HG03159 (cell line): ENCODE measurements around the gene PHF2.

Source experiments
- ATAC-seq: cut with Tn5 transposase; IDR thresholded peaks from one replicate; pipeline ENCODE4 v1.9.1; 2021; ENCODE audit warnings: mild to moderate bottlenecking, moderate library complexity; ENCODE audit not compliant: unreplicated experiment

Gene PHF2

DNA sequence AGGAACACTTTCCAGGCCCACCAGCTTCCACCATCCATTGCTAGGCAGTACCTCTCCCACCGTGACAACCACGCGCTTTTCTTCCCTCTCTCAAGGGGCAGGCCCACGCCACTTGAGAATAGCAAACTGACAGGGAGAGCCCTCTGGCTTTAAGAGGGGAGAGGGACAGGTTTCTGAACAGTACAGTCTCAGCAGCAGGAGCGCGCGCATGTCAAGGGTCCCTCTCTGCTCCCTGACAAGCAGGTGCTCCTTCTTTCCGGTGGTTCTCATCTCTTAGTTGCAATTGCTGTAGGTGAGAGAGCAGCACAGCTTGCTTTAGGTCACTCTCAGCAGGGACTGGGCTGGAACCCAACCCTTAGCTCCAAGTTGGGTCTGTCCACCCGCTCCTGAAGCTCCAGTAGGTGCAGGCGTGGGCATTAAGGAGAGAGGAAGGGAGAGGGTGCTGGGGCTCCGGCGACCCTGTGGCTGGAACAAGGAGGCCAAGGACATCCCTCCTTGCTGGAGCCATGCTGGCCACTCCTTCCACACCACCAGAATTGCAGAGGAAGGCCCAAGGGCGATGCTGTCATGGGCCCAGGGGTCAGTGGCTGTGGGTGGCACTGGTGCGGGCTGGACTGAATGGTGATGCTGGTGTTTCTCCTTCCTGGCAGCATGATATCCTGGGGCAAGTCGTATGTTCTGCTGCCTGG is 9.0 kb upstream of the PHF2 start:
- no peak for ATAC-seq

DNA sequence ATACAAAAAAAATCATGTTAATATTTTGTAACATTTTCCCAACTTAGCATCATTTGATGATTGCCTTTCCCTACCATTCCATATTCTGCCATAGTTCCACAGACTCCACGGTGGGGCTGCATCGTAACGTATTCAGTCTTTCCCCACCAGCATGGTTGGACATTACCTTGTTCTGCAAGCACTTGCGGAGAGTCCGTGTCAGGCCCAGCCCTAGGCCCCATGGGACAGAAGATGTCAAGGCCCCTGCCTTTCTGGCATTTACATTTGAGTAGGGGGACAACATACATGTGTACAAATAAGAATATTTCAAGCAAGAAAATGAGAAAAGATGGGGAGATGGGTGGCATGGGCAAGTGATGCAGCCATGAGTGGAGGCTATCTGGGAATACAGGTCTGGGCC is 8.2 kb upstream of the PHF2 start:
- ATAC-seq = no peak

DNA sequence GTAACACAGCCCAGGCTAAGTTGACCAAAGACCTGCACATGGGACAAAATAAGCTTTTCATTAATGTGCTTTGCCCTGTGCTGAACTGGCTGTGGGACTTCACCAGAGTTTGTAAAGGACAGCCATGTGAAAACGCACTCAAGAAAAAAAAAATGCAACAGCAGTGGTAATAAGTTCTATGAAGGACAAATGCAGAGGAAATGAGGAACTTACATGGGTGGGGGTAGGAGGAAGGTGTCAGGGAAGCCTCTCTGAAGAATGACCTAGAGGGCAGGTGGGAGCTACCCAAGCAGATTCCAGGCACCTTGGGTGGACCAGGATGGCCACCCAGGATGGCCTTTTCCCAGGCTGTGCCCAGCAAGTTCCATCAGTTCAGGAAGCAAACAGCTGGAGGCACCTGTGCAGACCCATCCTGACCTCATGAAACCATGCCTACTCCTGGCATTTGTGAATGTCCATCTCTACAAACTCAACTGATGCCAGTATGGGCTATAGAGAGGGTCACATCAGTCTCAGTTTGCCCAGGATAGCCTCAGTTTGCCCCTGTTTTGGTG is 6.7 kb upstream of the PHF2 start:
- ATAC-seq = no peak

DNA sequence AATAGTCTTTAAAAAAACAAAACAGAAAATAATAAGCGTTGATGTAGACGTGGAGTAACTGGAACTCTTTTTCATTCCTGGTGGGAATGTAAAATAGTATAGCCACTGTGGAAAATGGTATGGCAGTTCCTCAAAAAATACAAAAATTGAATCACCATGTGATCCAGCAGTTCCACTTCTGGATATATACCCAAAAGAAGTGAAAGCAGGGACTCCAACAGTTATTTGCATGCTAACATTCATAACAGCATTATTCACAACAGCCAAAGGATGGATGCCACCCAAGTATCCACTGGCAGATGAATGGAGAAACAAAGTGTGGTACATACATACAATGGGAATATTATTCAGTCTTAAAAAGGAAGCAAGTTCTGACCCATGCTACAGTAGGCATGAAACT is 4.2 kb upstream of the PHF2 start:
- ATAC-seq = no peak

DNA sequence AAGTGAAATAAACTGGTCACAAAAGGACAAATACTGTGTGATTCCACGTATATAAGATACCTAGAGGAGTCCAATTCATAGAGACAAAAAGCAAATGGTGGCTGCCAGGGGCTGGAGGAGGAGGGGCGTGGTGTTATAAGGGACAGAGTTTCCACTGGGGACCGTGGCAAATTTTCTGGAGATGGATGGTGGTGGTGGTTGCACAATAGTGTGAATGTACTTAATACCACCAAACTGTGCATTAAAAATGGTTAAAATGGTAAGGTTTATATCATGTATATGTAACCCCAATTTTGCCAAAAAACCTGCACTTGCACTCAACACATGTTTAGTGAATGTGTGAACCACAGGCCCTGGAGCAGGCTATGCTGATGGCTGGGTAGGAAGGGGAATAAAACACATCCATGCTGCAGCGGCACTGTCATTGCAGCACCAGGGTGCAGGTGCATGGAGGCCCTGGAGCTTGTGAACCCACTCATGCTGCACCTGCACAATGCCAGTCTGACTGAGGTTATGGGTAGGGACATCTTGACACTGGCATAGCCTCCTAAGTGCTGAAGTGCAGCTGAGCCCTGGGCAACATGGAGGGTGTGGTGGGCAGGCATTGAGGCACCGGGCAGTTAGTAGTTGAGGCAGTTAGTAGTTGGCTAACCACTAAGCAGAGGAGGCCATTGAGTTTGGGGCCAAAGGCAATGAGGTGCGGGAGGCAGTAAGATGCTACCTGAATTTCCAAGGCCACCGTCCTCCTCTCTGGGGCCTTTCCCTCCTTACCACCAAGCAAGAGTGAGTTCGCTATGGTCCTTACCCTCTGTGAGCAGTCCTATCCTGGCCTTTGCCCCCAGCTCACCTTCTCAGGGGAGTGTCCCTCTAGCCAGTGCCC is 3.5 kb upstream of the PHF2 start:
- ATAC-seq = no peak

DNA sequence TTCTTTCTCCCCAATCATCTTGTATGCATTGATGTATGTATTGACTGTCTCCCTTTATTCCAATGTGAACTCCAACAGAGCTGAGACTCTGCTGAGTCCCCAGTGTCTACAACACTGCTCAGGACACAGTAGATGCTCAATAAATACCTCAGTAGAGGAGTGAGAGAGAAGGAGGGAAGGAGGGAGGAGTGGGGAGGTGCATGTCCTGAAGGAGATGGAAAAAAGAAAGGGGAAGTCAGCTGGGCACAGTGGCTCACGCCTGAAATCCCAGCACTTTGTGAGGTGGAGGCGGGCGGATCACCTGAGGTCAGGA is 2.9 kb upstream of the PHF2 start:
- no peak for ATAC-seq

DNA sequence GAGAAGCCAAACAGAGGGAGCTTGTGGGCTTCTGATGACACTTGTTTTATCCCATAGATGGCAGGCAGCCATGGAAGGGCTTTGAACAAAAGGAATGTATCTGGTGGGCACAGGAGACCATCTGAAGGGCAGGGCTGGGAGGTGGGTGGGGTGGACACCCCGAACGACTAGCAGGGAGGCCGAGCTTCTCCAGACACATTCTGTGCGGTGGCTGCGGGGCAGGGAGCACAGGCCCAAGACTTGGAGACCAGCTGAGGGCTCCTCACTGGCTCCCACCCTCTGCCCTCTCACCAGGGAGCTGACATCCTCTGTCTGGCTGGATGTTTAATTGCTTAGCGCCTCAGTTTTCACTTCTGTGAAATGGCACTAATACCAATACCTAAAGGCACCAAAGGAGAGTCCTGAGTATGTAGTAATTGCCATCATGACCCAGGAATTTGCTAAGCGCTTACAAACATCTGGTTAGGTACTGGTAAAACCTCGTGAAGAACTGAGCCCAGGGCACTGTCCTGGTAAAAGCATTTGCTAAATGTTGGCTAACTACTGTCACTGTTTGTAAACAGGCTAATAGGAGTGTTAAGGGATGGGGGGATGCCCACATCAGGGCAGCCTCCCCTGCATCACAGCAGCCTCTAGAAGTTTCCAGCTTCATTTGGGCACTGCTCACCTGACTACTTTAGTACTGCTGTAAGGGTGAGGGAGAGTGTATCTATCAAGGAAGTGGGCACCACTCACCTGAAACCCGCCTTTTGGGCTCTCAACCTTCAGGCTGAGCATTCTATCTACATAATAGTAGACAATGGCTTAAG is 2.1 kb upstream of the PHF2 start:
- ATAC-seq = no peak

DNA sequence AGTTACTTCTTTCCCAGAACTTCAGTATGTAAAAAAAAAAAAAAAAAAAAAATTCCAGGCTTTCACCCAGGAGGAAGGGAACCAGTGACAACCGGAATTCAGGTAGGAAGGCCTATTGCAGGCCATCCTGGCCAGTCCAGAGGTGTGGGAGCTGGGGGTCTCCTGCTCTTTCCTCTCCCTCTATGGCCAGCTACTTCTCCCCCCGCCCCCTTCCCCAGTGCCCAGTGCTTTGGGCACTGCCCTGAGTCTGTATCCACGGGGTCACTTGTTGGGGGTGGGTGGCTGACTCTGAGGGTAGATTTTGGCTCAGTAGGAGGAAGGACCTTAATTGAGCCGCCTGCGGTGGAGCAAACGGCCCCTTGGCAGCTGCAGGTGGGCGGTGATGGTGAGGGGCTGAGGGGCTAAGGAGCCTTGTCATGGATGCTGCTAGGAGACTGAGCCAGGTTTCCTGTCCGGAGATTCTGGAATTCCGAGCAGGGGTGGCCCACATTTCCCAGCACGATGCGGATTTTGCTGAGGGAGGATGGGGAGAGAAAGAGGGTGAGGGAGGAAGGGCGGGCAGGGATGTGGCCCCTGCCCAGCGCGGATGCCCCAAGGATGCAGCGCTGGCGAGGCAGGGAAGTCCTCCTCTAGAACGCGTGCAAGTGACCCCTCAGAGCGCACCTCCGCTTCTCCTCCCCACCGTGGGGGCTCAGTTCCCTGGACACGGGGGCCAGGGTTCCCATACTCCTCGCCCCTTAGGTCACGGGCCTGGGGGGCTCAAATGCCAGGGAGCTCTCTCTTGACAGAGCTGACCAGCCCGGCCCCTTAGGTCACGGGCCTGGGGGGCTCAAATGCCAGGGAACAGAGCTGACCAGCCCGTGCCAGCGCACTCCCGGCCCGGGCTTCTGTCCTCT is 1.2 kb upstream of the PHF2 start:
- ATAC-seq = no peak

DNA sequence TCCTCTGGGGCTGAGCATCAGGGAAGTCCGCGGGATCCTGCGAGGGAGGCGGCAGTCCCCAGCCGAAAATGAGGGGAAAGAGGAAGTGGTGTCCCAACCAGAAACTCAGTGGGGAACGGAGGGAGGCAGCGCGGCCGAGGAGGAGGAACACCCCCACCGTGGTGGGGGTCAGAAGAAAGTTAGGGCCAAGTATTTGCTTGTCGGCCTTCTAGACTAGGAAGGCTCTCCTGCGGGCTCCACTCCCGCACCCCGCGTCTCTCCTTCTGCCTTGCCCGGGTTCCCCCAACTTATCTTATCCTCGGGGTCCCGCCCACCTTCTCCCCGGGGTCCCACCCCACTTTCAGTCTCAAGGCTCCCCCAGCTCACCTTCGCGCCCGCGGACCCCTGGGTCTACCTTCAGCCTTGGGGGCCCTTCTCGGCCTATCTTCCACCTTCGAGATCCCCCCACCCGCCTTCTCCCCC is 557 bp upstream of the PHF2 start:
- peak; percentile 39 for ATAC-seq

DNA sequence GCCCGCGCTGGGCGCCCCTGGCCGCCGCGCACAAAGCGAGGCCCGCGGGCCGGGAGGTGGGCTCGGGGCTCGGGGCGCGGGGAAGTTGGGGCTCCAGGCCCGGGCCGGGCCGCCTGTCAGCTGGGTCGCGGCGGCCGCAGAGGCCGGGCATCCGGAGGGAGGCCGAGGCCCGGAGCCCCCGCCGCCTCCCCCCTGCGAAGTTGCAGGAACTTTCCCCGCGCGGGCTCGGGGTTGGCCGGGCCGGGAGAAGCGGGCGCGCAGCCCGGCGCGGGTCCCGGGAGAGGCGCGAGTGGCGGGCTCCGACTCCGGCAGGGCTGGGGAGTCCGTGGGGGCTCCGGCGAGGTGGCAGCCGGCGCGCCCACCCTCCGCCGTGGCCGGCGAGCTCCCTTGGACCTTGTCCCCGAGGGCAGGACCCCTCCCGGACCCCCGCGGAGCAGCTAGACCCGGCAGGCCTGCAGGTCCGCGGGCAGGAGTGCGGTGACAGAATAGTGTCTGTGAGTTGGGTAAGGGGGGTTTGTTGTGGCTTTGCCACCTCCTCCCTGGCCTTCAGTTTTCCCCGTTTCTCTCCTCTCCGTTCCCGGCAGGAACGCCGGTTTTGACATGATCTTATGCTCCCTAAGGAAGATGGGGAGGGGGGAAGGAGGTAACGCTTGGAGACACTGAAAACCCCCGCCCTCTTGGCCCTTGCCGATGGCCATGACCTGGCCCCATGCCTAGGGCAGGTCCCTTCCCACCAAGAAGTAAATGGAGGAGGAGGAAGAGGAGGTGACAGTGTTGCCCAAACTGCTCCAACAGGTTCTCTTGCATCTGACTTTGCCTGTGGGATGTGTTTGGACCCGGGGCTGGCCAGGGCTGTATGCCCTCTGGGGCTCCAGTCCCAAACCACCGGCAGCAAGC is 942 bp downstream of the PHF2 start:
- ATAC-seq = peak; percentile 22

DNA sequence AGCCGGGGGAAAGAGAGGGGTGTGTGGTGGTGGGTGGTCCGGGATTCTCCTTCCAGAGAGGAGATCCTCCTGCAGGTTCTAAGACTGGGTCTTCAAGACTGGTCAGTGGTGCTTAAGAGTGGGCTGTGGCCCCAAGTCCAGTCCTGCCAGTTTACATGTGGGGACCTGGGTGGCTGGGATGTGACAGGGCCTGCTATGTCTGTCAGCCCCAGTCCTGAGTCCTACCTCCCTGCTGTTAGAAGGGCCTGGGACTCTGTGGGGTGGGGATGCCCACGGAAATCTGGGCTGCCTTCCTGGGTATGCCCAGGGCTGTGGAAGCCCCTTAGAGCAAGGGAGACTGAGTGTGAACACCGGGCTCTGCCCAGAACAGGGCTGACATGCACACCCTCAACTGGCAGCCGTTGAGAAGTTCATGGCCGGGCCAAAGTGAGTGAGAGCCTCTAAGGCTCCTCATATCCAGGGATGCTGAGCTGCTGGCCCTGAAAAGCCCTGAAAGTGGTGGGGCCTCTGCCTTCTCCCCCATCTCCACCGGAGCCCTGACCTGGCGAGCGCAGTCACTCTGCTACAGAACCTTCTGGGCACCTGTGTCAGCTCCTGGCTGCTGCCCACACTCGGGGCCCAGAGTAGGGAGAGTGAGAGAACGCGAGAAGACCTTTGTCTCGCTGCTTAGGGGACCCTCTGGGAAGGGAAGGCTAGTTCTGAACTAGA is 1.7 kb downstream of the PHF2 start:
- ATAC-seq = no peak

DNA sequence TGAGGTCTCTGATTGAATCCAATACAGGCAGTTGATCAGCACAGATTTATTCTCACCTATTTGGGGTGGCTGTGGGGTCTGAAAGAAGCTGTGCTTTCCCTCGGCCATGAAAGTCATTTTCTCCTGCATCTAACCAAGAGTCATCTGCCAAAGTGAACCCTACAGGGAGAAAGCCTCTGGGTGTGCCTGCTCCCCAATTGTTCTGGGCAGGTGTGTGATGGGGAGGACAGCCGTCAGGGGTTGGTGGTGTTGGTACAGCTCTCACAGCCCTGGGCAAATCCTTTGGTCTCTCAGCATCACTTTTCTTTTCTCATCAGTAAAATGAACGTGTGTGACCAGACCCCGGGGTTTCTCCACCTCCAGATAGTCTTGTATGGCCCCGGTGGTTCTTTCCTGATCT is 2.5 kb downstream of the PHF2 start:
- ATAC-seq = no peak

DNA sequence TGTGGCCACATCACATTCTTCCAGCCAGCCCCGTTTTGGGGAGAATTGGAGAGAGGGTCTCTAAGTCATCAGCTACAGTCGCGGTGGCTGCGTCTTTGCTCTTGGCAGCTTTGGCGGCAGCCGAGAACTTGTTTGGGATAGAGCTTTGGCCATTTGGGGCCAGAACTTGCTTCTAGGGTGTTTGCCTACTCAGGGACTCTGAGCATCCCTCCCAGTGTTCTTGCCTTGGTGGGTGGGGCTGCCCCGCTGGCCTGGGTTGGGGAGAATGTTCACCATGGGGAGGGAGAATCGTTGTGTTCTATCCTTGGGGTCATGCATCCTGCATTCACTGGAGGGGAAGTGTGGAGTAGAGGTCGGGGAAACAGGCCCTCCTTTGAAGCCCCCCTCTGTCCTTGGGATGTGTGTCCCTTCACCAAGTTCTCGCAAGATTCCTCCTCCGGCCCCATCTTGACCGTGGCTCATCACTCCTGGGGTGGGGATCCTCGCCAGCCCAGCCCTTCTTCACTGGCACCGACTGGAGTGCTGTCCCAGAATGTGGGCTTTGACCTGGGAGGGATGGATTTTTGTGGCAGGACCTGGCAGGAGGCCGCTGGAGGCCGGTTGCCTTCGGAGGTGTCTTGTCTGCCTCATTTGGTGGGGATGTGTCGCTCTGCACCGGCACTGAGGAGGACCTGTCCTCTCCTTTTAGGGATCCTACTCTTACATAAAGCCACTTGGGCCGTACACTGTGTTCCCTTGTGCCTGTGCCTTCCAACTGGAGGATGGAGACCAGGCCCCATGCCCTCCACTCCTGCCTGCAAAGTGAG is 3.5 kb downstream of the PHF2 start:
- no peak for ATAC-seq

DNA sequence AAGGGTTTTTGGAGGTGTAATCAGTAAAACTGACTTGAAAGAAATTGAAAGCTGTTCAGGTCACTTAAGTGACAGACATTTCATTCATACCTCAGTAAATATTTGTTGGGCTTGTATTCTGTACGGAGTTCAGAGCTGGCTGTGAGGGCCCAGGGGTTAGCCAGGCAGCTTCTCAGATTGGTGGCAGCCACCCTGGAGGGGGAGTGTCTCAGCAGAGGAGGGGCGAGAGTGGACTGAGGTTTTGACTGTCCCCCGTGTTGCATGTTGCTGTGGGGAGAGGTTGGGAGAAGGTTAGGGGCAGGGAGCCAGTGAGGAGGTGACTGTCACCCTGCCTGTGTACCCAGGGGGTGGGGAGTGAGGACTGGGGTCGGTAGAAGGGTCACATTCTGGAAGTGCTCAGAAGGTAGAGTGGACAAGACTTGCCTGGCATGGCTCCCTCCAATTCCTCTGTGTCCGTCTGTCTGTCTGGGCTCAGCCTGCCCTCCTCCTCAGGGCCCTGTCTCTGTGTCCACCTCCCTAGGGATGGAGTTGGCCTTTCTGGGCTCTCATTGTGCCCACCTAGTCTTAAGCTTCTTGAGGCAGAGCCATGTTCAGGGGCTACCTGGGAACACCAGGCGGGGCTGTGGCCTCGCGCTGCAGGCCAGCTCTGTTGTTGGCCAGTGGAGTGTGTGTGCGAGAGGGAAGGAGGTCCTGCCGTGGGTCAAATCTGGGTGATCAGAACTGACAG is 4.4 kb downstream of the PHF2 start:
- no peak for ATAC-seq

DNA sequence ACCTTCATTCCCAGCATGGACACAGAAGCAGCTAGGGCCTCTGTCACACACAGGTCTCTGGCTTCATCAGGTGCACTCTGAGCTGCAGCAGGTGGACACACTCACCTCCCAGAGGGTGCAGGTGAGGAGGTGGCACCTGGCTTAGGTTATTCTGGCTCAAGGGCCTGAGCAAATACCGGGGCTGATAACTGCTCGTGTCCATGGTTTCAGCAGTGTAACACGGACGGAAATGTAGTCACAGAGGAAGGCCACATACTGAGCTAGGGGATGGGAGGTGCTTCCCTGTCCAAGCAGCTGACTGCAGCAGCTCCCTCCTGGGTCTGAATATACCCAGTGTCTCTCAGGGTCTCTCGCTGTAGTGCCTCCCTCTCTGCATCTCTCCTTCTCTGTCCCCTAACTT is 5.7 kb downstream of the PHF2 start:
- ATAC-seq = no peak

DNA sequence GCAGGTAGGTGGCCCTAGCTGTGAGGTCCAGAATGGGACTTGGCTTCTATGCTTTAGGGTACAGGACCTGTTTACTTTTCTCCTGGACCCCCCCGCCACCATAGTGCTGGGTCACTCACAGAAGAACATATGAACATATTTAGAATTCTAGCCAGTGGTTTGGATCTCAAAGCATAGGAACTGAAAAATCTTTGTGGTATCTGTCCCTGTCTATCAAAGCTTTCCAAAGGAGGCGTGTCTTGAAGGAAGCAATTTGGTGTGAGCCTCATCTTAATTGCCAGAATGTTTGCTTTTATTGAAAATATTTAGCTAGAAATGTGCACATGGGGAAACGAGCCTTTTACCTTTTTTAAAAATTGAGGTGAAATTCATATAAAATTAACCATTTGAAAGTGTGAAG is 6.2 kb downstream of the PHF2 start:
- no peak for ATAC-seq

DNA sequence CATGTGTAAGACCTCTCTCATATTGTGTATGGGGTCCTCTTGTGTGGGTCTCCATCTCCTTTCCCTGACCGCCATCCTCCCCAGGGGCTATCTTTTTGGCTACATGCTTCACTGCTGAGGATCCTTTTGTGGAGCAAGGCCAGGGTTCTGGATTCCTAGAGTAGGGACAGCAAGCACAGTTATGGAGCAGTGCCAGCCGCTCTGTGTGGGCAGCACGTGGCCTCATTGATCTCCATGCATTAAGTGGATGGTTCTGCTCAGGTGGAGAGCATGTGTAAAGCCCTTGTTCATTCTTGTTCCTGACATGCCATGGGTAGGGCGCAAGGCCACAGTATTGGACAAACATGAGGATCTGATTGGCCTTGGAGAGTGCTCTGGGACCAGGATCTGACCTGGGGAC is 8.9 kb downstream of the PHF2 start:
- ATAC-seq = no peak
